ENCODE measurements around the gene POU2F3. TPM values are rescaled to one million over a fixed set of nuclear protein-coding genes. Genes with fewer than 3 reads are reported as not detected.

POU2F3 gene
- total and polyA plus RNA-seq, 4 donors = 0.31 to 2.4 TPM; not detected in 2

DNA sequence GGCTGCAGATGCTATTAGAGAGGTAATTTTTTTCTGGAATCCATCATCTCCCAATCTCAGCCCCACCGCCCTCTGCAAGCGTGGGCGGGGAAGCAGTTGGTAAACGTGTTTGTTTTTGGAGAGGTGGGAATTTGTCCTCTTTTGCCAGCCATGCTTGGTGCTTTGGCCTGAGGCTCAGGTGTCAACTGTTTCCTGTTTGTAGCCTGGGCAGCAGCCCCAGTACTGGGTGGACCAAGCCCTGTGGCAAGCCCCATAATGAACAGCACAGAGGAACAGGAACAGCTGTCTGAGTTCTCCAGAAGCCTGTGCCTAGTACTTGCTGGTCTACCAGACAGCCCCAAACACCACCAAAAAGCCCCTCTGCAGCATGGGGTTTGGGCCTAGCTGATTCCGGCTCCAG lies 39.6 kb downstream of the POU2F3 start:
- H3K4me1 ChIP-seq (ENCODE audit: control insufficient read depth in 1 of 2, insufficient read depth in 2 of 2, low read length in 2 of 2) = no peaks in the 10 kb centered on the region
- no peaks in the 10 kb centered on the region for H3K9me3 ChIP-seq (ENCODE audit: control insufficient read depth, low read length)
- H3K36me3 ChIP-seq (ENCODE audit: control insufficient read depth in 1 of 2, insufficient read depth in 2 of 2, low read length in 1 of 2) = no peaks in the 10 kb centered on the region
- no peak overlapping the region for H3K4me3 ChIP-seq (ENCODE audit: low read length in 2 of 2)
- DNase-seq = no peak
- intact Hi-C loops (cut with DNase I) = no loop called here
- H3K27me3 ChIP-seq (ENCODE audit: control insufficient read depth in 1 of 2, insufficient read depth in 2 of 2, low read length in 1 of 2) = no peaks in the 10 kb centered on the region
- WGBS, 2 donors = 85 to 90% methylated on average over 5 of the region's 5 CpGs
- H3K27ac ChIP-seq (ENCODE audit: low read depth in 1 of 2, low read length in 2 of 2) = no peak overlapping the region
- ATAC-seq (ENCODE audit: low FRiP score) = no peak

DNA sequence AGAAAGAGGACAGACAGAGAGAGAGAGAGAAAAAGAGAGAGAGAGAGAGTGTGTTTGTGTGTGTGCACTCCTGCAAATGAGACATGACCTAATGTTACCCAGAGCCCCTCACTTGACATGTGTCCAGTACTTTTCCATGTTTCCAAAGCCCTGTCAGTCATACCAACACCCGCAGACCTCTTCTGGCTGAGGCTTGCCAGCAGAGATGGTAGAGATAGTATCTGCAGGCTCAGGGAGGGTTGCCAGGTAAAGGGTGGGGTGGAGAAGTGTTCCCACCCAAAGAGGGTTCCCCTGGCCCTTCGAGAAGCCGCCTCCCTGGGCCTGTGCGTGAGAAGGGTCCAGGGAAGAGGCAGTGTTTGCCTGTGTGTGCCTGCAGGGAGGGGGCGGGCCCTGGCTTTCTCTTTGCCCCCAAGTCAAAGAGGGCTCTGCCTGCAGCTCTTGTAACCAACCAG lies 40.7 kb downstream of the POU2F3 start:
- Histone ChIP-seq H3K36me3 (ENCODE audit: control insufficient read depth in 1 of 2, insufficient read depth in 2 of 2, low read length in 1 of 2) (no peaks in the 10 kb centered on the region), H3K27me3 (ENCODE audit: control insufficient read depth in 1 of 2, insufficient read depth in 2 of 2, low read length in 1 of 2) (no peaks in the 10 kb centered on the region), H3K27ac (ENCODE audit: low read depth in 1 of 2, low read length in 2 of 2) (no peak overlapping the region), H3K4me1 (ENCODE audit: control insufficient read depth in 1 of 2, insufficient read depth in 2 of 2, low read length in 2 of 2) (no peaks in the 10 kb centered on the region), H3K4me3 (ENCODE audit: low read length in 2 of 2) (no peak overlapping the region), H3K9me3 (ENCODE audit: control insufficient read depth, low read length) (no peaks in the 10 kb centered on the region)
- ATAC-seq (ENCODE audit: low FRiP score) (no peak), DNase-seq (no peak)
- WGBS, 2 donors = 47 to 54% methylated on average over 5 of the region's 5 CpGs
- intact Hi-C loops (cut with DNase I) = no loop called here

DNA sequence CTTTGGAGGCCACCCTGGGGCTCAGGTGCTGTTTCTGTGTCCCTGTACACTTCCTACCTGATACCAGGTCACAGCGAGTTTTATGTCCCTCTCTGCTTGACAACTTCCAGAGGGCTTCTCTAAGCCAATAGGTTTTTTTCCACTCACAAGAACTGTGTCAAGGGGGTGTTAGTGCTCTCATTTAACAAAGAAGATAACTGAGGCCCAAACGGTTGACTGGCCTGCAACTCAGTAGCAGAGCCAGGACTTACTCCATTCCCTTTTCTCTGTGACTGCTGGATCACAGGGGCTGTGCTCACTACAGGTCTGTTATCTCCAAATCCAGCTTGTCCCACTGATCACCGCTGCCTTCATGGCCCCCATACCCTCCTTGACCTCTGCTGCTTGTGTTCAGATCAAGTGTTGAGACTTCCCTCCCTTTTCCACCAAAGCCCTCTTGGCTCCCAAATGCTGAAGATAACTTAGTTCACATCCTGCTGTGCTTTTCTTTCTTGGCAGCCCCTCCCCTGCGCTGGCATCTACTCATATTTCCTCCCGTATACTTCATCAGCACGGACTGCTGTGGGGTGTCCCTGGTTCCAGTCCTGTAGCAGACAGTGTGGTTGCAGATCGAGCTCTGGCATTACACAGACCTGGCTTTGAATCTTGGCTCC lies 41.3 kb downstream of the POU2F3 start:
- H3K9me3 ChIP-seq (ENCODE audit: control insufficient read depth, low read length) = no peaks in the 10 kb centered on the region
- no peak for ATAC-seq (ENCODE audit: low FRiP score)
- no peak for DNase-seq
- H3K36me3 ChIP-seq (ENCODE audit: control insufficient read depth in 1 of 2, insufficient read depth in 2 of 2, low read length in 1 of 2) = no peaks in the 10 kb centered on the region
- 55 to 58% methylated on average over 7 of the region's 7 CpGs for WGBS, 2 donors
- no peak overlapping the region for H3K4me3 ChIP-seq (ENCODE audit: low read length in 2 of 2)
- H3K27ac ChIP-seq (ENCODE audit: low read depth in 1 of 2, low read length in 2 of 2) = no peak overlapping the region
- intact Hi-C loops (cut with DNase I) = no loop called here
- no peaks in the 10 kb centered on the region for H3K4me1 ChIP-seq (ENCODE audit: control insufficient read depth in 1 of 2, insufficient read depth in 2 of 2, low read length in 2 of 2)
- H3K27me3 ChIP-seq (ENCODE audit: control insufficient read depth in 1 of 2, insufficient read depth in 2 of 2, low read length in 1 of 2) = no peaks in the 10 kb centered on the region

DNA sequence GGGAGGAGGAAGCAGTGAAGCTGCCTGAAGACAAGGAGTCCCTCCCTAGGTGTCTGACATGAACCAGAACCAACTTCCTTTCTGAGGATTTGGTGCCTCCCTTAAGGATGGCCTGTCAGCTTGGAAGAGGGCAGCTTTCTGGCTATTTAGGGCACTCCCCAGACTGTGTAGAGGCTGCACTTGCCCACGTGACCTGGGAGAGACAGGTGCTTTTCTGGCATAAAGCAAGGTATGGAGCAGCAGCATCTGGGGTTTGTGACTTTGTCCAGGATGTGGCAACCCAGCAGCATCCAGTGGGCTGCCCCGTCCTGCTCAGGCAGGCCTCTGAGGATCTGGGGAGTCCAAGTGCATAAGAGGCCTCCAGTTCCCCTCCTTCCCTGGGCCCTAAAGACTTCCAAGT lies 43.2 kb downstream of the POU2F3 start:
- H3K27ac ChIP-seq (ENCODE audit: low read depth in 1 of 2, low read length in 2 of 2) = no peak overlapping the region
- no peak overlapping the region for H3K4me3 ChIP-seq (ENCODE audit: low read length in 2 of 2)
- no peaks in the 10 kb centered on the region for H3K4me1 ChIP-seq (ENCODE audit: control insufficient read depth in 1 of 2, insufficient read depth in 2 of 2, low read length in 2 of 2)
- DNase-seq (no peak), ATAC-seq (ENCODE audit: low FRiP score) (no peak)
- no peaks in the 10 kb centered on the region for H3K9me3 ChIP-seq (ENCODE audit: control insufficient read depth, low read length)
- intact Hi-C loops (cut with DNase I) = no loop called here
- WGBS, 2 donors = 86 to 90% methylated on average over 2 of the region's 2 CpGs
- no peaks in the 10 kb centered on the region for H3K27me3 ChIP-seq (ENCODE audit: control insufficient read depth in 1 of 2, insufficient read depth in 2 of 2, low read length in 1 of 2)
- no peaks in the 10 kb centered on the region for H3K36me3 ChIP-seq (ENCODE audit: control insufficient read depth in 1 of 2, insufficient read depth in 2 of 2, low read length in 1 of 2)

DNA sequence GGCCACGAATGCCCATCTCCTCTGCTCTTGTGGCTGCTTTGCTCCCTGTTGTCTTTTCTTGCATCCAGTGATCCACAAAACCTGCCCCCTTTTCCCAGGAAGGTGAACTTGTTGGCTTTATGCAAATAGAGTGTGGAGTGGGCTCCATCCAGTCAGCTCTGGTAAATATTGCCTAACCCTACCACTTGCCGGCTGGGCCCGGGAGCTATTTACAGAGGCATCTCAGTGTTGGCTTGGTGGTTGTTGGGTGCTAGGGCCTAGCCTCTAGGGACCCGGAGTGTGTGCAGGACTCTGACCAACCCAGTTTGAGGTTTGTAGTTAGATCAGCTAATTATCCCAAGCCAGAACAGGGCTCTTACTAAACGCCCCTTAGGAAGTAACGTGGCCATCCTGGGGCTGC lies 44.3 kb downstream of the POU2F3 start:
- DNase-seq = no peak
- H3K27me3 ChIP-seq (ENCODE audit: control insufficient read depth in 1 of 2, insufficient read depth in 2 of 2, low read length in 1 of 2) = no peaks in the 10 kb centered on the region
- no peaks in the 10 kb centered on the region for H3K4me1 ChIP-seq (ENCODE audit: control insufficient read depth in 1 of 2, insufficient read depth in 2 of 2, low read length in 2 of 2)
- no peak overlapping the region for H3K4me3 ChIP-seq (ENCODE audit: low read length in 2 of 2)
- H3K27ac ChIP-seq (ENCODE audit: low read depth in 1 of 2, low read length in 2 of 2) = no peak overlapping the region
- no peaks in the 10 kb centered on the region for H3K9me3 ChIP-seq (ENCODE audit: control insufficient read depth, low read length)
- no peaks in the 10 kb centered on the region for H3K36me3 ChIP-seq (ENCODE audit: control insufficient read depth in 1 of 2, insufficient read depth in 2 of 2, low read length in 1 of 2)
- ATAC-seq (ENCODE audit: low FRiP score) = no peak
- intact Hi-C loops (cut with DNase I) = no loop called here
- WGBS, 2 donors = 94 to 96% methylated on average over 6 of the region's 6 CpGs

DNA sequence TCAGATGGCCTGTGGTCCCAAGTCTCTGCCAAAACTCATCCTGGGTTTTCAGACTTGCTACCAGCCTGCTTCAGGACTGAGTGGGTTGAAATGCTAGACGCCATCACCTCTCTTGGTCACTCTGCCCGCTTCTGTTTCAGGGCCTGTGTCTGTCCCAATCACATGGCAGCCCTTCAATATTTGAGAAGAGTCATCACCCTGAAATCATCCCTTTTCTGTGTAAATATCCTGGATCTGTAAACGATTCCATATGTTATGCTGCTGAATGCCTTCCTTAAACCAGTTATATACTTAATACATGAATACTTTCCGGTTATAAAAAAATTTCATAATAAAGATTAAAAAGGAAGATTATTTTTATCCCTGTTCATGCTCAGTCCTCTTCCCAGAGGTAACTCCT lies 45.3 kb downstream of the POU2F3 start:
- ATAC-seq (ENCODE audit: low FRiP score) = no peak
- H3K4me1 ChIP-seq (ENCODE audit: control insufficient read depth in 1 of 2, insufficient read depth in 2 of 2, low read length in 2 of 2) = no peaks in the 10 kb centered on the region
- H3K27me3 ChIP-seq (ENCODE audit: control insufficient read depth in 1 of 2, insufficient read depth in 2 of 2, low read length in 1 of 2) = peaks cover 0 to 1% of the 10 kb centered on the region in 2 donors
- H3K9me3 ChIP-seq (ENCODE audit: control insufficient read depth, low read length) = no peaks in the 10 kb centered on the region
- no peak overlapping the region for H3K27ac ChIP-seq (ENCODE audit: low read depth in 1 of 2, low read length in 2 of 2)
- WGBS, 2 donors = 91 to 94% methylated on average over 4 of the region's 4 CpGs
- intact Hi-C loops (cut with DNase I) = no loop called here
- DNase-seq = no peak
- H3K4me3 ChIP-seq (ENCODE audit: low read length in 2 of 2) = no peak overlapping the region
- no peaks in the 10 kb centered on the region for H3K36me3 ChIP-seq (ENCODE audit: control insufficient read depth in 1 of 2, insufficient read depth in 2 of 2, low read length in 1 of 2)

DNA sequence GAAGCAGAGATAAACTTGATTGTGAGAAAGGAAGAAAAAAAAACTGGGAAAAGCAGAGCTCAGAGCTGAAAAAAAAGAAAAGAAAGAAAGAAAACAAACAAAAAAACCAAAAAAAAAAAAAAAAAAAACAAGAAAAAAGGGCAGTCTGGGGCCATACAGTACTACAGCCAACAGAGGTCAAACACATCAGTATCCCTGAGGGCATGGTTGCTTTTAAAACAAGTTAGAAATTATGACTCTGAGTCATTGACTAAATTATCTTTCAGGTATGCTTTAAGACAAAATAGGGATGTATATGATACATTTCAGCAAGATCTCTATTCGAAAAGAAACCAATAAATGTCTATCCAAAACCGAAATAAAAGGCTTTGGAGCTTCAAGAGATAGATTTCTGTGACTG lies 48.1 kb downstream of the POU2F3 start:
- peaks cover 0 to 3% of the 10 kb centered on the region in 2 donors for H3K27me3 ChIP-seq (ENCODE audit: control insufficient read depth in 1 of 2, insufficient read depth in 2 of 2, low read length in 1 of 2)
- H3K27ac ChIP-seq (ENCODE audit: low read depth in 1 of 2, low read length in 2 of 2) = no peak overlapping the region
- 92 to 95% methylated on average over 2 of the region's 2 CpGs for WGBS, 2 donors
- H3K36me3 ChIP-seq (ENCODE audit: control insufficient read depth in 1 of 2, insufficient read depth in 2 of 2, low read length in 1 of 2) = no peaks in the 10 kb centered on the region
- no peak overlapping the region for H3K4me3 ChIP-seq (ENCODE audit: low read length in 2 of 2)
- ATAC-seq (ENCODE audit: low FRiP score) = no peak
- H3K9me3 ChIP-seq (ENCODE audit: control insufficient read depth, low read length) = no peaks in the 10 kb centered on the region
- intact Hi-C loops (cut with DNase I) = no loop called here
- no peaks in the 10 kb centered on the region for H3K4me1 ChIP-seq (ENCODE audit: control insufficient read depth in 1 of 2, insufficient read depth in 2 of 2, low read length in 2 of 2)
- DNase-seq = no peak

DNA sequence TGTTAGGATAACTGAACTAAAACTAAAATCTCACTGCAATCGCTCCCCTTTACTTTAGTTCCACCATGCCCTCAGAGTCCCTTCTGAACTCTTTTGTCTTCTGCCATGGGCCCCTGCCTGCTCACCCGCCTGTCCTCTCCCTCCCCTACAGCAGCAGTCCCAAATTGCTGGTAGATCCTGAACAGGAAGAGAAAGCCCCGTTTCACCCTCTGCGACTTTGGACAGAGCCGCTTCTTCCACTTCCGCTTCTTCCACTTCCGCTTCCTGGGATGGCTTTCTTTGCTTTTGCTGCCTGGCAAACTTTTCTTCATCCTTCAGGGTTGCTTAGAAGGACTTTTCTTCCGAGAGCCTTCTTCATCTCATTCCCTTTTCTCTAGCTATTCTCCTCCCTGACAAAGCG lies 49.5 kb downstream of the POU2F3 start:
- 85 to 86% methylated on average over 9 of the region's 9 CpGs for WGBS, 2 donors
- H3K4me1 ChIP-seq (ENCODE audit: control insufficient read depth in 1 of 2, insufficient read depth in 2 of 2, low read length in 2 of 2) = no peaks in the 10 kb centered on the region
- H3K27ac ChIP-seq (ENCODE audit: low read depth in 1 of 2, low read length in 2 of 2) = no peak overlapping the region
- no peak overlapping the region for H3K4me3 ChIP-seq (ENCODE audit: low read length in 2 of 2)
- DNase-seq (no peak), ATAC-seq (ENCODE audit: low FRiP score) (no peak)
- no peaks in the 10 kb centered on the region for H3K36me3 ChIP-seq (ENCODE audit: control insufficient read depth in 1 of 2, insufficient read depth in 2 of 2, low read length in 1 of 2)
- peaks cover 0 to 3% of the 10 kb centered on the region in 2 donors for H3K27me3 ChIP-seq (ENCODE audit: control insufficient read depth in 1 of 2, insufficient read depth in 2 of 2, low read length in 1 of 2)
- intact Hi-C loops (cut with DNase I) = no loop called here
- H3K9me3 ChIP-seq (ENCODE audit: control insufficient read depth, low read length) = no peaks in the 10 kb centered on the region

DNA sequence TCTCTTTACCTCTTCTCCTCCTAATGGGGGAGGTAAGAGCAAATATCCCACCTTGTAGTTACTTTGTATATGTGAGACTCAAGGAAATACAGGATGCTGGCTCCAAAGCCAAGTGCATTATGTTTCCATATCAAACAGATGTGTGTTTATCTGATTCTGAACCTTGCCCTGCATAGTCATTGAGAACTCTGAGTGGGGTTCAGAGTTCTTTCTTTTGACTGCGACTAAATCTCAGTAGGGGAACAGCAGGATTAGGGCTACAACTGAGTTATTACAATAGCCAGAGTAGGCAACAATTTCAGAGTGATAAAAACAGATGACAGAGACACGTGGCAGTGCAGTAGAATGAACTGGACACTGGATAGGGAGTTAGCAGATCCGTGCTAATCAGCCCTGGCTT lies 51.0 kb downstream of the POU2F3 start:
- WGBS, 2 donors = 56 to 62% methylated on average over 3 of the region's 3 CpGs

More for the DNA sequence above, 51.0 kb downstream of the POU2F3 start:
- DNase-seq = no peak
- intact Hi-C loops (cut with DNase I) = no loop called here
- Histone ChIP-seq H3K9me3 (ENCODE audit: control insufficient read depth, low read length) (no peaks in the 10 kb centered on the region), H3K27ac (ENCODE audit: low read depth in 1 of 2, low read length in 2 of 2) (no peak overlapping the region), H3K27me3 (ENCODE audit: control insufficient read depth in 1 of 2, insufficient read depth in 2 of 2, low read length in 1 of 2) (peaks cover 0 to 3% of the 10 kb centered on the region in 2 donors), H3K4me1 (ENCODE audit: control insufficient read depth in 1 of 2, insufficient read depth in 2 of 2, low read length in 2 of 2) (no peaks in the 10 kb centered on the region), H3K36me3 (ENCODE audit: control insufficient read depth in 1 of 2, insufficient read depth in 2 of 2, low read length in 1 of 2) (no peaks in the 10 kb centered on the region), H3K4me3 (ENCODE audit: low read length in 2 of 2) (no peak overlapping the region)
- ATAC-seq (ENCODE audit: low FRiP score) = no peak
